ENCODE results near the gene ABCA7. TPM values are rescaled to one million over a fixed set of nuclear protein-coding genes. Genes with fewer than 3 reads are reported as not detected.

Gene ABCA7
- total RNA-seq, 1 experiment from 2014 or later = 91.4 TPM

- Histone ChIP-seq H3K36me3 (ENCODE audit: control insufficient read depth in 1 of 2, insufficient read depth in 2 of 2, low read length in 2 of 2) (peaks cover 5 to 43% of the 10 kb centered on the region in 2 experiments; a peak in 3 of 4 replicates), H3K4me2 (ENCODE audit: low read length) (no peak overlapping the region), H3K4me3 (replicated peaks in 1 of 2; ENCODE audit: low read depth in 1 of 2, low read length in 2 of 2) (no peak overlapping the region), H3K79me2 (ENCODE audit: insufficient read depth, low read length) (no peaks in the 10 kb centered on the region; the same call in 1 of the 2 replicates), H3K27me3 (ENCODE audit: insufficient read depth, low read length) (no peaks in the 10 kb centered on the region), H3K4me1 (ENCODE audit: control insufficient read depth in 1 of 2, insufficient read depth in 2 of 2, low read length in 2 of 2) (peaks cover 7 to 29% of the 10 kb centered on the region in 2 experiments), H4K20me1 (ENCODE audit: insufficient read depth) (peaks cover 6% of the 10 kb centered on the region; the same call in 1 of the 2 replicates), H3K27ac (ENCODE audit: low read depth, low read length) (no peak overlapping the region; the same call in 1 of the 2 replicates), H2AFZ (ENCODE audit: low read depth, low read length, poor library complexity, severe bottlenecking) (no peak overlapping the region), H3K9ac (ENCODE audit: low read length) (no peak overlapping the region), H3K9me2 (ENCODE audit: insufficient read depth) (no peaks in the 10 kb centered on the region), H3K9me3 (ENCODE audit: control insufficient read depth in 1 of 2, insufficient read depth in 1 of 2, low read depth in 1 of 2, low read length in 2 of 2) (no peaks in the 10 kb centered on the region)
- ATAC-seq (no peak), DNase-seq (ENCODE audit: low read depth, low spot score) (no peak)
- ChIA-PET POLR2A (no interaction called here), RAD21 (ENCODE audit: low non-redundant PET in 1 of 2, low total read pairs in 2 of 2, uncharacterized antibody in 2 of 2, unreplicated experiment in 2 of 2) (no interaction called here), CTCF (no interaction called here)
- BruUV-seq (replicated peaks) = no TSS peak
- intact Hi-C loops (cut with micrococcal nuclease) = no loop called here
- TF ChIP-seq FOSL1 (IDR thresholded peaks at IDR 0.05; ENCODE audit: low read depth) (no peak), YY1 (IDR thresholded peaks at IDR 0.05; ENCODE audit: extremely low read depth, insufficient replicate concordance, low read depth, low read length) (no peak), EZH2 (IDR thresholded peaks at IDR 0.05) (no peak)
Measured at GRCh38 chr19:993831-994393, 46.0 kb upstream of the ABCA7 start.

GRCh38 chr19:994516-994915, 45.4 kb upstream of the ABCA7 start:
- ChIA-PET RAD21 (ENCODE audit: low non-redundant PET in 1 of 2, low total read pairs in 2 of 2, uncharacterized antibody in 2 of 2, unreplicated experiment in 2 of 2) (no interaction called here), POLR2A (no interaction called here), CTCF (no interaction called here)
- peaks cover 7 to 29% of the 10 kb centered on the region in 2 experiments for H3K4me1 ChIP-seq (ENCODE audit: control insufficient read depth in 1 of 2, insufficient read depth in 2 of 2, low read length in 2 of 2)
- H3K4me2 ChIP-seq (ENCODE audit: low read length) = no peak overlapping the region
- no peaks in the 10 kb centered on the region for H3K27me3 ChIP-seq (ENCODE audit: insufficient read depth, low read length)
- peaks cover 5 to 40% of the 10 kb centered on the region in 2 experiments; a peak in 3 of 4 replicates for H3K36me3 ChIP-seq (ENCODE audit: control insufficient read depth in 1 of 2, insufficient read depth in 2 of 2, low read length in 2 of 2)
- H3K9me3 ChIP-seq (ENCODE audit: control insufficient read depth in 1 of 2, insufficient read depth in 1 of 2, low read depth in 1 of 2, low read length in 2 of 2) = no peaks in the 10 kb centered on the region
- H3K9ac ChIP-seq (ENCODE audit: low read length) = no peak overlapping the region
- H3K9me2 ChIP-seq (ENCODE audit: insufficient read depth) = no peaks in the 10 kb centered on the region
- DNase-seq (ENCODE audit: low read depth, low spot score) = no peak
- no TSS peak for BruUV-seq (replicated peaks)
- H4K20me1 ChIP-seq (ENCODE audit: insufficient read depth) = peaks cover 6% of the 10 kb centered on the region; the same call in 1 of the 2 replicates
- H3K4me3 ChIP-seq (replicated peaks in 1 of 2; ENCODE audit: low read depth in 1 of 2, low read length in 2 of 2) = no peak overlapping the region
- no peak overlapping the region for H2AFZ ChIP-seq (ENCODE audit: low read depth, low read length, poor library complexity, severe bottlenecking)
- no peaks in the 10 kb centered on the region; the same call in 1 of the 2 replicates for H3K79me2 ChIP-seq (ENCODE audit: insufficient read depth, low read length)
- intact Hi-C loops (cut with micrococcal nuclease) = no loop called here
- no peak overlapping the region for H3K27ac ChIP-seq (ENCODE audit: low read depth, low read length)
- no peak for ATAC-seq
- TF ChIP-seq SP1 (IDR thresholded peaks at IDR 0.05; ENCODE audit: low read depth) = no peak
- TF ChIP-seq SRF (IDR thresholded peaks at IDR 0.05; ENCODE audit: low read depth) = no peak
- TF ChIP-seq JUND (IDR thresholded peaks at IDR 0.05) = no peak
- no peak for TF ChIP-seq CEBPB (IDR thresholded peaks at IDR 0.05; ENCODE audit: low read depth)
- no peak for TF ChIP-seq SIN3A (IDR thresholded peaks at IDR 0.05; ENCODE audit: low read depth)
- TF ChIP-seq EZH2 (IDR thresholded peaks at IDR 0.05) = no peak
- no peak for TF ChIP-seq TCF7L2 (IDR thresholded peaks at IDR 0.05; ENCODE audit: borderline replicate concordance, extremely low read depth, insufficient read depth, insufficient read length)
- TF ChIP-seq EZH2phosphoT487 (IDR thresholded peaks at IDR 0.05; ENCODE audit: borderline replicate concordance) = no peak
- no peak for TF ChIP-seq POLR2A (IDR thresholded peaks at IDR 0.05; ENCODE audit: borderline replicate concordance, extremely low read depth, insufficient read depth, insufficient read length)
- no peak for TF ChIP-seq MAX (IDR thresholded peaks at IDR 0.05)
- TF ChIP-seq ELF1 (IDR thresholded peaks at IDR 0.05; ENCODE audit: borderline replicate concordance, low read depth) = no peak
- no peak for TF ChIP-seq REST (IDR thresholded peaks at IDR 0.05; ENCODE audit: low read depth)
- no peak for TF ChIP-seq ZFX (IDR thresholded peaks at IDR 0.05)
- no peak for TF ChIP-seq ZNF274 (IDR thresholded peaks at IDR 0.05; ENCODE audit: low read depth, low read length)

All from HCT116 (cell line).